Activated T-helper 1 cell treated with anti-CD3 and anti-CD28 coated beads, Interleukin-12 subunit alpha, Interleukin-12 subunit beta, Interleukin-2, Interleukin-4 antibody, amounts not matched to agents 30 ng/mL and 10 ng/mL and 1 ng/mL, durations not matched to agents 14 hours and 24 hours and 36 hours (primary cell): ENCODE results near the gene POMT2. TPM values are rescaled to one million over a fixed set of nuclear protein-coding genes. Genes with fewer than 3 reads are reported as not detected.

Source experiments
- DNase-seq: peaks from one replicate; pipeline ENCODE4 v3.0.0; 2021; ENCODE audit warnings: low spot score
- H3K27ac Mint-ChIP-seq: one replicate; pipeline ENCODE4 v1.8.0; 2021; ENCODE audit warnings: mild to moderate bottlenecking, mixed read lengths
- H3K27me3 Mint-ChIP-seq: one replicate; pipeline ENCODE4 v1.8.0; 2022; ENCODE audit warnings: mild to moderate bottlenecking, moderate library complexity, mixed read lengths; ENCODE audit not compliant: insufficient read depth
- H3K36me3 Mint-ChIP-seq: one replicate; pipeline ENCODE4 v1.8.0; 2021; ENCODE audit warnings: low read depth, mixed read lengths
- H3K4me1 Mint-ChIP-seq: one replicate; pipeline ENCODE4 v1.8.0; 2021; ENCODE audit warnings: low read depth, mixed read lengths
- H3K4me3 Mint-ChIP-seq: one replicate; pipeline ENCODE4 v1.8.0; 2021; ENCODE audit warnings: mild to moderate bottlenecking, moderate library complexity, mixed read lengths
- H3K9me3 Mint-ChIP-seq: one replicate; pipeline ENCODE4 v1.8.0; 2021; ENCODE audit warnings: mixed read lengths
- intact Hi-C: fragments of 100-400 bp; cut with micrococcal nuclease; formaldehyde crosslinking; loops from one replicate; pipeline ENCODE4 v1.15.1; 2024
- total RNA-seq: library from RNA; stranded (reverse); gene quantifications from 2 replicates; pipeline ENCODE4 v1.2.3, GENCODE V29; 2022

The POMT2 gene
- total RNA-seq, 1 donor from 2014 or later = 20.5 TPM

- Mint-ChIP-seq H3K4me3 (no peak overlapping the region), H3K4me1 (peaks cover 37% of the 10 kb centered on the region), H3K36me3 (peaks cover 3% of the 10 kb centered on the region), H3K9me3 (no peaks in the 10 kb centered on the region), H3K27me3 (no peaks in the 10 kb centered on the region), H3K27ac (no peak overlapping the region)
- DNase-seq = no peak
- intact Hi-C loops = no loop called here
Observed at GRCh38 chr14:77306416-77306815, 14.3 kb downstream of the POMT2 start.

GRCh38 chr14:77305696-77306095 lies 15.0 kb downstream of the POMT2 start:
- intact Hi-C loops = no loop called here
- DNase-seq = no peak
- Mint-ChIP-seq H3K36me3 (peaks cover 3% of the 10 kb centered on the region), H3K4me3 (no peak overlapping the region), H3K4me1 (peaks cover 37% of the 10 kb centered on the region), H3K27me3 (no peaks in the 10 kb centered on the region), H3K9me3 (no peaks in the 10 kb centered on the region), H3K27ac (no peak overlapping the region)

- Mint-ChIP-seq H3K27me3 (no peaks in the 10 kb centered on the region), H3K4me3 (peak overlapping the region; percentile 34), H3K36me3 (peaks cover 4% of the 10 kb centered on the region), H3K9me3 (no peaks in the 10 kb centered on the region), H3K4me1 (peaks cover 37% of the 10 kb centered on the region), H3K27ac (peak overlapping the region; percentile 93)
- intact Hi-C loops = loop anchor here (1.0 to 5.0 kb wide), 8 partner anchors 17 to 459 kb away; partner anchors contain the start of genes ALKBH1, CIPC, POMT2 and SAMD15
- DNase-seq = peak; percentile 31
Observed at GRCh38 chr14:77303417-77304156, 17.1 kb downstream of the POMT2 start.

GRCh38 chr14:77302926-77303325 lies 17.8 kb downstream of the POMT2 start:
- H3K4me3 Mint-ChIP-seq = no peak overlapping the region
- peaks cover 6% of the 10 kb centered on the region for H3K36me3 Mint-ChIP-seq
- intact Hi-C loops = loop anchor here (1.0 to 5.0 kb wide), 8 partner anchors 17 to 459 kb away; partner anchors contain the start of genes ALKBH1, CIPC, POMT2 and SAMD15
- H3K9me3 Mint-ChIP-seq = no peaks in the 10 kb centered on the region
- DNase-seq = peak; percentile 46
- H3K27ac Mint-ChIP-seq = peak overlapping the region; percentile 93
- H3K4me1 Mint-ChIP-seq = peaks cover 37% of the 10 kb centered on the region
- no peaks in the 10 kb centered on the region for H3K27me3 Mint-ChIP-seq

GRCh38 chr14:77301103-77301502 lies 19.6 kb downstream of the POMT2 start:
- H3K4me1 Mint-ChIP-seq = peaks cover 24% of the 10 kb centered on the region
- H3K36me3 Mint-ChIP-seq = peaks cover 6% of the 10 kb centered on the region
- H3K27me3 Mint-ChIP-seq = no peaks in the 10 kb centered on the region
- H3K9me3 Mint-ChIP-seq = no peaks in the 10 kb centered on the region
- no peak overlapping the region for H3K27ac Mint-ChIP-seq
- intact Hi-C loops = loop anchor here (1.0 to 5.0 kb wide), 4 partner anchors 15 to 461 kb away; partner anchors contain the start of genes ALKBH1, SLIRP and SNW1
- peak; percentile 16 for DNase-seq
- H3K4me3 Mint-ChIP-seq = no peak overlapping the region

GRCh38 chr14:77299771-77300170 lies 20.9 kb downstream of the POMT2 start:
- no peaks in the 10 kb centered on the region for H3K27me3 Mint-ChIP-seq
- H3K27ac Mint-ChIP-seq = no peak overlapping the region
- peaks cover 5% of the 10 kb centered on the region for H3K36me3 Mint-ChIP-seq

GRCh38 chr14:77296906-77297305 lies 23.8 kb downstream of the POMT2 start:
- Mint-ChIP-seq H3K27me3 (no peaks in the 10 kb centered on the region), H3K36me3 (peaks cover 3% of the 10 kb centered on the region), H3K9me3 (no peaks in the 10 kb centered on the region), H3K27ac (no peak overlapping the region), H3K4me1 (no peaks in the 10 kb centered on the region), H3K4me3 (no peak overlapping the region)
- intact Hi-C loops = no loop called here
- DNase-seq = no peak

More at GRCh38 chr14:77299771-77300170, 20.9 kb downstream of the POMT2 start:
- Mint-ChIP-seq H3K4me3 (no peak overlapping the region), H3K4me1 (peaks cover 21% of the 10 kb centered on the region), H3K9me3 (no peaks in the 10 kb centered on the region)
- intact Hi-C loops = loop anchor here (5.0 kb wide), 3 partner anchors 257 to 463 kb away; partner anchors contain the start of genes ALKBH1, SLIRP and SNW1
- no peak for DNase-seq

- DNase-seq = no peak
- Mint-ChIP-seq H3K9me3 (no peaks in the 10 kb centered on the region), H3K27ac (no peak overlapping the region), H3K4me1 (no peaks in the 10 kb centered on the region), H3K27me3 (no peaks in the 10 kb centered on the region), H3K36me3 (peaks cover 3% of the 10 kb centered on the region), H3K4me3 (no peak overlapping the region)
- intact Hi-C loops = no loop called here
Observed at GRCh38 chr14:77296155-77296554, 24.5 kb downstream of the POMT2 start.

- H3K36me3 Mint-ChIP-seq = no peaks in the 10 kb centered on the region
- no peak for DNase-seq
- H3K9me3 Mint-ChIP-seq = no peaks in the 10 kb centered on the region
- H3K4me1 Mint-ChIP-seq = no peaks in the 10 kb centered on the region
- H3K4me3 Mint-ChIP-seq = no peak overlapping the region
- no peak overlapping the region for H3K27ac Mint-ChIP-seq
- H3K27me3 Mint-ChIP-seq = no peaks in the 10 kb centered on the region
- intact Hi-C loops = no loop called here
Observed at GRCh38 chr14:77290705-77291104, 30.0 kb downstream of the POMT2 start.

GRCh38 chr14:77286576-77286975 lies 34.1 kb downstream of the POMT2 start:
- no peaks in the 10 kb centered on the region for H3K4me1 Mint-ChIP-seq
- no peaks in the 10 kb centered on the region for H3K9me3 Mint-ChIP-seq
- no peak overlapping the region for H3K4me3 Mint-ChIP-seq
- intact Hi-C loops = no loop called here
- H3K27ac Mint-ChIP-seq = no peak overlapping the region
- peaks cover 2% of the 10 kb centered on the region for H3K36me3 Mint-ChIP-seq
- no peak for DNase-seq
- no peaks in the 10 kb centered on the region for H3K27me3 Mint-ChIP-seq

GRCh38 chr14:77284466-77284865 lies 36.2 kb downstream of the POMT2 start:
- H3K27me3 Mint-ChIP-seq = no peaks in the 10 kb centered on the region
- no peak overlapping the region for H3K4me3 Mint-ChIP-seq
- no peaks in the 10 kb centered on the region for H3K9me3 Mint-ChIP-seq
- H3K36me3 Mint-ChIP-seq = peaks cover 4% of the 10 kb centered on the region
- no peaks in the 10 kb centered on the region for H3K4me1 Mint-ChIP-seq
- H3K27ac Mint-ChIP-seq = no peak overlapping the region
- intact Hi-C loops = no loop called here
- DNase-seq = no peak

GRCh38 chr14:77284066-77284465 lies 36.6 kb downstream of the POMT2 start:
- Mint-ChIP-seq H3K27ac (no peak overlapping the region), H3K9me3 (no peaks in the 10 kb centered on the region), H3K27me3 (no peaks in the 10 kb centered on the region), H3K4me1 (no peaks in the 10 kb centered on the region), H3K36me3 (peaks cover 4% of the 10 kb centered on the region), H3K4me3 (no peak overlapping the region)
- no peak for DNase-seq
- intact Hi-C loops = no loop called here

- Mint-ChIP-seq H3K27me3 (no peaks in the 10 kb centered on the region), H3K4me1 (no peaks in the 10 kb centered on the region), H3K4me3 (no peak overlapping the region), H3K9me3 (no peaks in the 10 kb centered on the region), H3K36me3 (peaks cover 4% of the 10 kb centered on the region), H3K27ac (no peak overlapping the region)
- DNase-seq = no peak
- intact Hi-C loops = no loop called here
Observed at GRCh38 chr14:77281852-77282410, 38.8 kb downstream of the POMT2 start.
